Upper lobe of left lung (tissue), 6 donors: ENCODE measurements around the gene IL36B. TPM values are rescaled to one million over a fixed set of nuclear protein-coding genes. Genes with fewer than 3 reads are reported as not detected.

Source experiments
- small RNA-seq, 4 donors: library from RNA; depleted of rRNA; stranded (forward); fragments of <200 nt; gene quantifications; one replicate each; pipeline ENCODE3, GENCODE V24; 2016
- total RNA-seq, 6 donors: library from RNA; depleted of rRNA in 4 of 6; stranded (reverse); fragments of >200 nt in 4 of 6; gene quantifications; one replicate each; pipeline versions ENCODE4 v1.1.0 to v1.2.1, GENCODE V29; 2016 to 2021
- donor health status: DM: no; HTN: no; CAD: no; lungs with moderate emphysema.
- donor health status: DM: no; HTN: yes; CAD: no; lungs with severe emphysema.

Gene IL36B
- total RNA-seq, 6 donors from 2014 or later, result not detected

Small RNA genes within 50 kb of the gene (small RNA-seq; reads per million reads assigned to genes)
- gene HMGN2P23, result 0 reads per million in 4 donors
- gene RNU6-1180P, result 0 reads per million in 4 donors

Other genes with a start within 250 kb of the IL36B start
- gene IL1B, start 216.1 kb downstream of the IL36B start, total RNA-seq, result 10 to 100 TPM in 3 of 6 donors, 1 to 10 TPM in 2, under 1 TPM in 1; 0.59 to 27.4 (median 9.6) TPM
- gene IL37, start 141.7 kb downstream of the IL36B start, total RNA-seq, result under 1 TPM in 1 of 6 donors, not detected in 5; 0.37 TPM
- not detected for gene IL36G, start 74.9 kb downstream of the IL36B start, total RNA-seq
- gene IL36A, start 47.4 kb downstream of the IL36B start, total RNA-seq, result not detected
- gene IL36RN, start 6.3 kb upstream of the IL36B start, total RNA-seq, result not detected
- gene IL1F10, start 15.1 kb upstream of the IL36B start, total RNA-seq, result not detected
- gene IL1RN, start 74.7 kb upstream of the IL36B start, total RNA-seq, result 10 to 100 TPM in 3 of 6 donors, 1 to 10 TPM in 3; 2.0 to 40.6 (median 7.9) TPM
- gene PSD4, start 121.1 kb upstream of the IL36B start, total RNA-seq, result 100 to 1,000 TPM in 1 of 6 donors, 10 to 100 TPM in 5; 44.0 to 101 (median 60.4) TPM
- 1 to 10 TPM; 1.5 to 3.6 (median 2.0) TPM for gene PAX8, start 226.1 kb upstream of the IL36B start, total RNA-seq